GM21723 (cell line): ENCODE results near the gene NCAPD2.

Source experiments
- ATAC-seq: cut with Tn5 transposase; IDR thresholded peaks from one replicate; pipeline ENCODE4 v1.9.1; 2021; ENCODE audit warnings: mild to moderate bottlenecking, moderate library complexity; ENCODE audit not compliant: unreplicated experiment

NCAPD2 gene

DNA sequence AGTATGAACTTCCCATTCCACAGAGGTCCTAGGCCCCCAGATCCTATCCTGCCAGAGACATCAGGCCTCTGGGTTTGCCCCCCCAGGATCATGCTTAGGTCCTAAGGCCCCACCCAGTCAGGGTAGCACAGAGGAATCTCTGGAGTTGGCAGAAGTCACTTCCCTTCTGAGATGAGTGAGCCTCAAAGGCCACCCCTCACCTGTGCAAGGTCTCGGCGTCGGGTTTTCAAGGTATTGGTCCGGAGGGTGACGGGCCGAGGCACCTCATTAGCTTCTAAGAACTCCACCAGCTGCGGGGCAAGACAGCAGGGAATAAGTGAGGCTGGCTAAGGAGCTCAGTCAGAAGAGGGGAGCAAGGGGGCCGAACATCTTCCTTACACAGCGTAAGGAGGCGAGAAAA lies 69.0 kb downstream of the NCAPD2 start:
- no peak for ATAC-seq

DNA sequence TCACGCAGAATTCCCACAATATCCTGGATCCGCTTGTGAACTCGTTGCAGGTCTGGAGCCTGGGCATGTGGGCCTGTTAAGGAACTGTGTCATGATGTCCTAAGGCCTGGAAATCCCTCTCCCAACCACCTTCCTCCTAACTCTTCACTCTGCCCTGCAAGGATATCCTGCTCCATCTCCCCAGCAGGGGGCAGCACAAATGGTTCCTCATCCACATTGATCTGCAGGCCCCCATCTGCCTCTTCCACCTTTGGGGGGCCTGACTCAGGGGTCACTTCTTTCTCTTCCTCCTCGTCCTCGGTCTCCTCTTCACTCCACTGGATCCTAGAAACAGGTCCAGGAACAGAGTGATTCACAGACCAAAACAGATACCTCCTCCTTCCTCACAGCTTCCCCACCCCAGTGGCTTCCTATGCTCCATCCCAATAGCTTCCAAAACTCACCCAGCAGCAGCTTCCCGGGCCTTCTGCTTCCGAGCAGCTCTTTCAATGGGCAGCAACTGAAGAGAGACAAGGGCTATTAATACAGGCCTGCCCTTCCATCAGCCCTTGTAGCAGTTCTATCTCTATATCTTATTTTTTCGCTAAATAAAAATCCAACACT lies 69.6 kb downstream of the NCAPD2 start:
- ATAC-seq: no peak

DNA sequence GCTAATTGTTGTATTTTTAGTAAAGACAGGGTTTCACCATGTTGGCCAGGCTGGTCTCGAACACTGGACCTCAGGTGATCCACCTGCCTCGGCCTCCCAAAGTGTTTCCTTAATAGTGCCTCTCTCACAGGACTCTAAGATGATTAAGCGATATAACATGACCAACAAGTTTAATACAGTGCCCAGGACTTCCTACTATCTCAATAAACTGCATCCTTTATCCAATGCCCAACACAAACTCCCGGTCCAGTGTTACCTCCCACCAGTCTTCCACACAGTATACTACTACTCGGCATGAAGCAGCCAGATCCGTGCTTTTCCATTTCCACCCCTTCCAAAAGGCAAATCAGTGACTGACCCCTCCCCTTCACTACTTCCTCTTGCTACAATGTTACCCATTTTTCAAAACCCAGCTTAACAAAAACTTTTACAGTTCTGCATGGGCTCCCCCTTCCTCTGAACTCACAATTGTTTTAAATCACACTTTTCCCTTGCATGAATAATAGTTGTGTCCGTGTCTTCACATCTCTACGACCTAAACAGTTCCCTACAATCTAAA lies 73.3 kb downstream of the NCAPD2 start:
- ATAC-seq: no peak

DNA sequence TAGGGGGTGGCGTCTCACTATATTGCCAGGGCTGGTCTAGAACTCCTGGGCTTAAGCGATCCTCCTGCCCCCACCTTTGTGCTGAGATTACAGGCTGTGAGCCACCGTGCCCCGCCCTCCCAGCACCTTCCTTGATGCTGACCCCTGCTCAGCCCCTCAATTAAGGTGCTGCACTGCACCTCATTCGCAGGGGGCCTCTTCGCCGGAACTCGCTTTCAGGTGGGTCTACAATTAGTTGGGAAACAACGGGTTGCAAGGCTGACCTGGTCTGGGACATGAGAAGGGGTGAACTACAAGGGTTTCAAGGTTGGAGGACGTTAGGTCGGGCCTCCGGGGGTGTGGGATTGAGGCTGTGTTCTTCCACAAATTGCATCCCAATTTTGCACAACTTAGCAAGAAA lies 75.4 kb downstream of the NCAPD2 start:
- ATAC-seq: no peak

DNA sequence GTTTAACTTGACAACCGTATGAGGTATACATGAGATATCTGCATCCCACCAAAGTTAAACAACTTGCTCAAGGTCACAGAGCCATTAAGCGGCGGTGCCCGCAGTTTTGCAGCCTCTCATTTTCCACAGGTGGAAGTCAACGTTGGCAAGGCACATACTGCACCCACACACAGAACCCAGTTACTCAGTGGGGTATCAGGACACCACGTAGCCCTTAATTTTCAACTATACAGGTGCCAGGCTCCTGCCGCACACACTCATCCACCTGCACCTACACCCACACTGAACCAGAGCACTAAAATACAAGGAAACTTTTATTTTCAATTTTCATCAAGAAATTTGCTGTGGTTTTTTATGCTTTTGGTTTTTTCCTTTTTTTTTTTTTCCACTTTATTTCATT lies 75.9 kb downstream of the NCAPD2 start:
- no peak for ATAC-seq

DNA sequence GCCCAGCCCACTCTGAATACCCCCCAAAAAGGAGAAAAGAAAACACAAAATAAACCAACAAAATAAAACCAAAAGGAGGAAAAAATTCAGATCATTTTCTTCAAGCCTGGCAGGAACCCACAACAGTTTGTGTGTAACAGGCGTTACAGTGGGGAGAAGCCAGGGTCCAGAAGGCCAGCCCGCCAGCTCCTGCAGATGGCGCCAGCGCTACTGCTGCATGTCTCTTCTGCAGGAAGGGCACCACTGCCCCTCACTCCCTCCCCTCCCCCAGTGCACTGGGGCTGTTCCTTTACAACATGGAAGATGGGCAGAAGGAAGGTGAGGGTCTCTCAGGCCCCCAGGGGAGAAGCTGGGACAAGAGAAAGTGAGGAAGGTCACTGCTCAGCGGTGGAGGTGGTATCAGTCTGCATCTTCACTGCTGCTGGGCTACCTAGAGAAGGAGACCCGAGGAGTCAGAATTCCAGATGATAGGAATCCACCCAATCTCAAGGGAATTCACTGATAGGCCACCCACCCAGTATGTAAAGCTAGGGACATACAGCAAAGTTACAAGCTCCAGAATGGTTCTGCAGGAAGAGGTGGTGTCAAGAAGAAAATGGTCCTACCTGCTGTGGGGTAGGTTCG lies 76.5 kb downstream of the NCAPD2 start:
- no peak for ATAC-seq

DNA sequence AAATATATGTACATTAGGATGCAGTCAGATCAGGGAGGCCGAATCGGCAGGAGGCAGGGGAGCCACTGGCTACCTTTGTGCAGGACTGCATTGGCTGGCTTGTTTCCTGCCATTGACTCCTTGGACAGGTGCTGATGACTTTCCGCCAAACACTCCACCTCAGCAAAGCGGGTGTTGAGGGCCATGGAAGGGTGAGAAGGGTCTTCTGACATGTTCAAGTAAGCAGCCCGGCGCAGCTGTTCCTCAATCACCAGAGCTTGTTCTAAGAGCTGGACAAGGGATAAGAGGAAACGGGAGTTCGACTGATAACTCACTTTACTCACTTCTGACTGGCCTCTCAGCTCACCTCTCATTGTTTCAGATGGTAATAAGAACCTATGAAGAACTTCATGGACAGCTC lies 79.1 kb downstream of the NCAPD2 start:
- ATAC-seq: no peak

DNA sequence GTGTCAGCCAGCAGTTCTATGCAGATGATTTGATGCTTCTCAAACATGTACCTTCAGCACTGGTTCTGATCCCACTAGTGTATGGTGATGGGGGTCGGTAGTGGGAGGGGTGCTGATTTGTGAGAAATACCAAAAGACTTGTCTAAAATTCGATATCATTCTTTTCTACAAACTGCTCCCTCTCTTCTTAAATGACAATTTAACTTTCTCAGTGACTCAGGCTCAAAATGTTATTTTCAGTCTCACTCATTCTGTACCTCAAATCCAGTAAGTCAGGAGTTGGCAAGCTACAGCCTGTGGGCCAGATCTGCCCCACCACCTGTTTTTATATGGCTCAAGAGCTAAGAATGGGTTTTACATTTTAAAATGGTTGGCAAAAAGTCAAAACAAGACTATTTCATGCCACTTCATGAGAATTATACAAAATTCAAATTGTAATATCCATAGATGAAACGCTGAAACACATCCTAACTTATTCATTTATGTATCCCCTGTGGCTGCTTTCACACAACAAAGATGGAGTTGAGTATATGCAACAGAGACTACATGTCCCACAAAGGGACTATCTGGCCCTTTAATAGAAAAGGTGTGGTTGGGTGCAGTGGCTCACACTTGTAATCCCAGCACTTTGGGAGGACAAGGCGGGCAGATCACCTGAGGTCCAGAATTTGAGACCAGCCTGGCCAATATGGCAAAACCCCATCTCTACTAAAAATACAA lies 80.8 kb downstream of the NCAPD2 start:
- ATAC-seq: no peak

DNA sequence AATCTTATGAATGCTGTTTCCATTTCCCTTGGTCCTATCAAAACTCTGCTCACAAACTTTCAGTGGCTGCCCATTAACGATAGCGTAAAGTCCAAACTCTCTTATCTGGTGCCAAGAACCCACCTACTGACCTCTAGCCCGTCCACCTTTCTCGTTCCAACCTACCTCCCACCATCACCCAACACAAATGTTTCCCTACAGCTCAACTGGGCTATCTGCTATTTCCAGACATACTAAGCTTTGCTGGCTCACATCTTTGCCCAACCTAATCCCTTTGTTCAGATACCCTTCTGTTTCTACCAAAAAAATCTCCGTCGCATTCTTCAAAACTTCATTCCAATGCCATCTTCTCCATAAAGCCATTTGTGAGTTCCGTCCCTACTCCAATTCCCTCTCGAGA lies 81.7 kb downstream of the NCAPD2 start:
- ATAC-seq: no peak
